Hepatocyte (in vitro differentiated cells): ENCODE results near the gene NOS1AP. TPM values are rescaled to one million over a fixed set of nuclear protein-coding genes. Genes with fewer than 3 reads are reported as not detected.

Experiments
- DNase-seq: peaks from one replicate; pipeline ENCODE4 v3.0.0-alpha.2; 2016; ENCODE audit warnings: low spot score
- H2AFZ ChIP-seq: fragments of 200-600 bp; sonication (generic); 2 replicates; pipeline ENCODE4 v1.6.0; 2016; ENCODE audit warnings: antibody characterized with exemption, mild to moderate bottlenecking
- H3K27ac ChIP-seq: fragments of 200-600 bp; sonication (generic); 2 replicates; pipeline ENCODE4 v1.5.1; 2016; ENCODE audit warnings: mild to moderate bottlenecking
- H3K27me3 ChIP-seq: fragments of 200-600 bp; sonication (generic); 2 replicates; pipeline ENCODE4 v1.6.1; 2016
- H3K36me3 ChIP-seq: fragments of 200-600 bp; sonication (generic); replicated peaks from 2 replicates; pipeline ENCODE4 v1.5.1; 2016; ENCODE audit warnings: low read depth; ENCODE audit not compliant: insufficient read depth
- H3K4me1 ChIP-seq: fragments of 200-600 bp; sonication (generic); 2 replicates; pipeline ENCODE4 v1.5.1; 2016; ENCODE audit warnings: mild to moderate bottlenecking, moderate library complexity; ENCODE audit not compliant: insufficient read depth
- H3K4me2 ChIP-seq: fragments of 200-600 bp; sonication (generic); 2 replicates; pipeline ENCODE4 v1.6.0; 2016
- H3K4me3 ChIP-seq: fragments of 200-600 bp; sonication (generic); 2 replicates; pipeline ENCODE4 v1.5.1; 2016; ENCODE audit warnings: mild to moderate bottlenecking
- H3K79me2 ChIP-seq: fragments of 200-600 bp; sonication (generic); 2 replicates; pipeline ENCODE4 v1.6.0; 2017; ENCODE audit warnings: mild to moderate bottlenecking
- H3K9me2 ChIP-seq: fragments of 200-600 bp; sonication (generic); replicated peaks from 2 replicates; pipeline ENCODE4 v1.6.0; 2017; ENCODE audit warnings: mild to moderate bottlenecking; ENCODE audit not compliant: insufficient read depth
- H3K9me3 ChIP-seq: fragments of 200-600 bp; sonication (generic); 2 replicates; pipeline ENCODE4 v1.5.1; 2016; ENCODE audit warnings: low read depth, mild to moderate bottlenecking
- H4K20me1 ChIP-seq: fragments of 200-600 bp; sonication (generic); 2 replicates; pipeline ENCODE4 v1.6.0; 2016; ENCODE audit warnings: mild to moderate bottlenecking; ENCODE audit not compliant: insufficient read depth, poor library complexity, severe bottlenecking
- EZH2 ChIP-seq: fragments of 200-600 bp; sonication (generic); IDR thresholded peaks from 2 replicates; pipeline ENCODE4 v1.6.1; 2016; ENCODE audit warnings: antibody characterized with exemption, mild to moderate bottlenecking, borderline replicate concordance
- EZH2phosphoT487 ChIP-seq: fragments of 200-600 bp; sonication (generic); IDR thresholded peaks from one replicate; pipeline ENCODE4 v1.6.1; 2018; ENCODE audit warnings: antibody characterized with exemption, mild to moderate bottlenecking, low read depth, moderate library complexity; ENCODE audit not compliant: unreplicated experiment, severe bottlenecking
- WGBS: methylation state at CpG from one replicate; pipeline ENCODE4 v1.1.6; 2016; ENCODE audit warnings: low lambda C conversion rate; ENCODE audit errors: missing lambda C conversion rate; 5-methylcytosine and 5-hydroxymethylcytosine counted together
- polyA plus RNA-seq: library from polyadenylated mRNA; unstranded; fragments of >200 nt; fragmentation: Nextera tagmentation; extraction: Ambion mirVana; gene quantifications from 2 replicates; pipeline ENCODE4 v1.2.1, GENCODE V29; 2016
- total RNA-seq: library from RNA; depleted of rRNA; stranded (reverse); fragments of >200 nt; gene quantifications from 2 replicates; pipeline ENCODE4 v1.2.3, GENCODE V29; 2014
- TF ChIP-seq, protein P1 (sequence below): fragments of 200-600 bp; sonication (generic); IDR thresholded peaks from 2 replicates; pipeline ENCODE4 v1.5.1; 2016; ENCODE audit warnings: antibody characterized with exemption, mild to moderate bottlenecking; ENCODE audit not compliant: poor library complexity

Gene NOS1AP
- total and polyA plus RNA-seq, 2 experiments from 2014 or later = 0.97 to 4.4 TPM

GRCh38 chr1:162407539-162407938 lies 338.0 kb downstream of the NOS1AP start:
- no peak for TF ChIP-seq EZH2
- TF ChIP-seq, protein P1, sequence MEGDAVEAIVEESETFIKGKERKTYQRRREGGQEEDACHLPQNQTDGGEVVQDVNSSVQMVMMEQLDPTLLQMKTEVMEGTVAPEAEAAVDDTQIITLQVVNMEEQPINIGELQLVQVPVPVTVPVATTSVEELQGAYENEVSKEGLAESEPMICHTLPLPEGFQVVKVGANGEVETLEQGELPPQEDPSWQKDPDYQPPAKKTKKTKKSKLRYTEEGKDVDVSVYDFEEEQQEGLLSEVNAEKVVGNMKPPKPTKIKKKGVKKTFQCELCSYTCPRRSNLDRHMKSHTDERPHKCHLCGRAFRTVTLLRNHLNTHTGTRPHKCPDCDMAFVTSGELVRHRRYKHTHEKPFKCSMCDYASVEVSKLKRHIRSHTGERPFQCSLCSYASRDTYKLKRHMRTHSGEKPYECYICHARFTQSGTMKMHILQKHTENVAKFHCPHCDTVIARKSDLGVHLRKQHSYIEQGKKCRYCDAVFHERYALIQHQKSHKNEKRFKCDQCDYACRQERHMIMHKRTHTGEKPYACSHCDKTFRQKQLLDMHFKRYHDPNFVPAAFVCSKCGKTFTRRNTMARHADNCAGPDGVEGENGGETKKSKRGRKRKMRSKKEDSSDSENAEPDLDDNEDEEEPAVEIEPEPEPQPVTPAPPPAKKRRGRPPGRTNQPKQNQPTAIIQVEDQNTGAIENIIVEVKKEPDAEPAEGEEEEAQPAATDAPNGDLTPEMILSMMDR = no peak
- no peak for TF ChIP-seq EZH2phosphoT487
- Histone ChIP-seq H3K9me2 (no peaks in the 10 kb centered on the region), H3K4me3 (no peak overlapping the region), H3K27ac (no peak overlapping the region), H3K4me1 (no peaks in the 10 kb centered on the region), H3K27me3 (no peaks in the 10 kb centered on the region), H3K9me3 (no peaks in the 10 kb centered on the region), H4K20me1 (no peaks in the 10 kb centered on the region), H3K79me2 (no peaks in the 10 kb centered on the region), H3K4me2 (no peak overlapping the region), H3K36me3 (no peaks in the 10 kb centered on the region), H2AFZ (no peak overlapping the region)
- WGBS = 95% methylated on average over 1 of the region's 1 CpG
- no peak for DNase-seq

DNA sequence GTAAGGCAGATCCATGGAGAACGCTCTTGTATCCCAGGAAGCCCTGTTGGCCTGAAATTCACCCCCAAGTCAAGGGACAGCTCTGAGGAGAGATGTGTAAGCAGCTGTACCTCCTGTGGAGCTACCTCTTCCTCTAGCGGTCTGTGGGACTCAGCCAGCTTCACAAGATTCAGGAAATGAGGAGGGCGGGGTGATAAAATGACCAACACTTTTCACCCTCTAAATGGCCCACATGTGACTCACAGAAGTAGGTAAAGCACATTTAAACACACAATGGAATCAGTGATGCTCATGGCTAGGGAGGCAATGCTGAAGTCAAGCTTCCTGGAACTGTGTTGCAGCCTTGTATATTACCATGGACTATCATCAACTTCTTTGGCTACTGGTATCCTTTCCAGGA lies 342.5 kb downstream of the NOS1AP start, which contains the start of gene SH2D1B:
Gene SH2D1B (minus strand): TSS at position 135 of the 400 bp plus-strand sequence. CDS start 120 bp downstream, at position 15.
- no peak for DNase-seq
- Histone ChIP-seq H3K27me3 (no peaks in the 10 kb centered on the region), H3K4me1 (no peaks in the 10 kb centered on the region), H3K79me2 (no peaks in the 10 kb centered on the region), H3K4me3 (no peak within 1 kb of the TSS), H3K4me2 (no peak within 1 kb of the TSS), H3K9me2 (no peaks in the 10 kb centered on the region), H4K20me1 (no peaks in the 10 kb centered on the region), H3K9me3 (no peaks in the 10 kb centered on the region), H2AFZ (no peak within 1 kb of the TSS), H3K36me3 (no peaks in the 10 kb centered on the region), H3K27ac (no peak within 1 kb of the TSS)
- 87% methylated on average over 3 of the region's 3 CpGs for WGBS
- no peak for TF ChIP-seq EZH2
- TF ChIP-seq, protein P1 = no peak
- TF ChIP-seq EZH2phosphoT487 = no peak

DNA sequence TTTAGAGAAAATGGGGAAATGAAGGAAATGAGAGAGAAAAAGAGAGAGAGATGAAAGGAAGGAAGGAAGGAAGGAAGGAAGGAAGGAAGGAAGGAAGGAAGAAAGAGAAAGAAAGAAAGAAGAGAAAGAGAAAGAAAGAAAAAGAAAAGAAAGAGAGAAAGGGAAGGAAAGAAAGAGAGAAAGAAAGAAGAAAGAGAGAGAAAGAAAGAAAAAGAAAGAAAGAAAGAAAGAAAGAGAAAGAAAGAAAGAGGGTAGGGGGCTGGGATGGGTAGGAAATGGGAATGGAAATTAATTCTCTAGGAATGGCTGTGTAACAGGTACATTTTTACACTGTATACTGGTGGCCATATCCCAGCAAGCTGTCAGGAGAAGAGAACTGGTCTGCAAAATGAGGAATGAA lies 346.7 kb downstream of the NOS1AP start:
- no peaks in the 10 kb centered on the region for H3K79me2 ChIP-seq
- no peaks in the 10 kb centered on the region for H3K9me3 ChIP-seq
- H3K4me2 ChIP-seq = no peak overlapping the region

GRCh38 chr1:162416909-162417308 lies 347.4 kb downstream of the NOS1AP start:
- Histone ChIP-seq H3K9me2 (no peaks in the 10 kb centered on the region), H3K4me2 (no peak overlapping the region), H3K4me1 (peaks cover 4% of the 10 kb centered on the region), H4K20me1 (no peaks in the 10 kb centered on the region), H3K4me3 (no peak overlapping the region), H3K79me2 (no peaks in the 10 kb centered on the region), H3K27me3 (no peaks in the 10 kb centered on the region), H3K27ac (no peak overlapping the region), H3K36me3 (no peaks in the 10 kb centered on the region), H2AFZ (no peak overlapping the region), H3K9me3 (no peaks in the 10 kb centered on the region)
- 98% methylated on average over 2 of the region's 2 CpGs for WGBS
- TF ChIP-seq EZH2 (no peak), EZH2phosphoT487 (no peak)
- TF ChIP-seq, protein P1 = no peak
- DNase-seq = no peak

More for the DNA sequence above, 346.7 kb downstream of the NOS1AP start:
- no peak overlapping the region for H2AFZ ChIP-seq
- no peaks in the 10 kb centered on the region for H3K27me3 ChIP-seq
- H3K4me3 ChIP-seq = no peak overlapping the region
- no peaks in the 10 kb centered on the region for H4K20me1 ChIP-seq
- TF ChIP-seq EZH2 = no peak
- H3K4me1 ChIP-seq = peaks cover 4% of the 10 kb centered on the region
- DNase-seq = no peak
- H3K9me2 ChIP-seq = no peaks in the 10 kb centered on the region
- no peaks in the 10 kb centered on the region for H3K36me3 ChIP-seq
- H3K27ac ChIP-seq = no peak overlapping the region
